OCI-LY1 (cell line): ENCODE measurements around the gene TRIM22.
A peak's percentile ranks its signal among the peaks of the same experiment; 100 is the strongest.
"Not testable (repeated sequence)": the region's sequence is repeated elsewhere in the genome, so short reads cannot be mapped to it uniquely, and the experiment has no call there.

Source experiments
- H2AFZ ChIP-seq: fragments of 200-600 bp; sonication (generic), shearing (Covaris generic); 2 replicates; pipeline ENCODE4 v1.6.0; 2014; ENCODE audit warnings: antibody characterized with exemption, mild to moderate bottlenecking, low read length
- H3F3A ChIP-seq: fragments of 200-600 bp; sonication (generic), shearing (Covaris generic); 2 replicates; pipeline ENCODE4 v1.6.0; 2014; ENCODE audit warnings: mild to moderate bottlenecking, antibody characterized with exemption, low read length, moderate library complexity; ENCODE audit not compliant: insufficient read depth
- H3K27ac ChIP-seq: fragments of 200-600 bp; sonication (generic); 2 replicates; pipeline ENCODE4 v1.5.1; 2014; ENCODE audit warnings: low read length, mixed run types, mild to moderate bottlenecking, low read depth; ENCODE audit not compliant: poor library complexity, severe bottlenecking
- H3K27me3 ChIP-seq: fragments of 200-600 bp; sonication (generic); 2 replicates; pipeline ENCODE4 v1.6.0; 2014; ENCODE audit warnings: antibody characterized with exemption, mild to moderate bottlenecking, low read length, moderate library complexity; ENCODE audit not compliant: insufficient read depth
- H3K36me3 ChIP-seq: fragments of 200-600 bp; sonication (generic); 2 replicates; pipeline ENCODE4 v1.6.1; 2014; ENCODE audit warnings: mild to moderate bottlenecking, antibody characterized with exemption, low read length, moderate library complexity, mixed read lengths; ENCODE audit not compliant: insufficient read depth
- H3K4me1 ChIP-seq: fragments of 200-600 bp; sonication (generic); 2 replicates; pipeline ENCODE4 v1.5.1; 2014; ENCODE audit warnings: mild to moderate bottlenecking, low read length, moderate library complexity; ENCODE audit not compliant: insufficient read depth, severe bottlenecking
- H3K4me2 ChIP-seq: fragments of 200-600 bp; sonication (generic), shearing (Covaris generic); 2 replicates; pipeline ENCODE4 v1.6.1; 2014; ENCODE audit warnings: low read length
- H3K4me3 ChIP-seq: fragments of 200-600 bp; sonication (generic); 2 replicates; pipeline ENCODE4 v1.5.1; 2014; ENCODE audit warnings: low read length, low read depth, mild to moderate bottlenecking, mixed read lengths; ENCODE audit not compliant: poor library complexity, severe bottlenecking
- H3K79me2 ChIP-seq: fragments of 200-600 bp; shearing (Covaris generic); 2 replicates; pipeline ENCODE4 v1.6.1; 2016; ENCODE audit warnings: mixed run types, low read length, mixed read lengths; ENCODE audit not compliant: insufficient read depth
- H3K9ac ChIP-seq: fragments of 200-600 bp; sonication (generic), shearing (Covaris generic); 2 replicates; pipeline ENCODE4 v1.6.1; 2014; ENCODE audit warnings: mild to moderate bottlenecking, low read length, mixed read lengths
- H3K9me2 ChIP-seq: fragments of 200-600 bp; sonication (generic), shearing (Covaris generic); 2 replicates; pipeline ENCODE4 v1.6.1; 2014; ENCODE audit warnings: low read depth, mild to moderate bottlenecking, low read length, mixed read lengths
- H3K9me3 ChIP-seq: fragments of 200-600 bp; shearing (Covaris generic); 2 replicates; pipeline ENCODE4 v1.6.1; 2014; ENCODE audit warnings: low read length, mixed read lengths
- H4K20me1 ChIP-seq: fragments of 200-600 bp; sonication (generic), shearing (Covaris generic); 2 replicates; pipeline ENCODE4 v1.6.0; 2016; ENCODE audit warnings: mild to moderate bottlenecking, low read length; ENCODE audit not compliant: insufficient read depth
- EZH2 ChIP-seq: fragments of 200-600 bp; sonication (generic), shearing (Covaris generic); IDR thresholded peaks from 2 replicates; pipeline ENCODE4 v1.8.0; 2017; ENCODE audit warnings: borderline replicate concordance, mixed run types, mild to moderate bottlenecking, antibody characterized with exemption, low read length, moderate library complexity, mixed read lengths
- TF ChIP-seq, protein P1 (sequence below): fragments of 200-600 bp; sonication (generic), shearing (Covaris generic); IDR thresholded peaks from 2 replicates; pipeline ENCODE4 v1.5.1; 2017; ENCODE audit warnings: mild to moderate bottlenecking, antibody characterized with exemption, low read length, moderate library complexity, mixed read lengths

The TRIM22 gene

DNA sequence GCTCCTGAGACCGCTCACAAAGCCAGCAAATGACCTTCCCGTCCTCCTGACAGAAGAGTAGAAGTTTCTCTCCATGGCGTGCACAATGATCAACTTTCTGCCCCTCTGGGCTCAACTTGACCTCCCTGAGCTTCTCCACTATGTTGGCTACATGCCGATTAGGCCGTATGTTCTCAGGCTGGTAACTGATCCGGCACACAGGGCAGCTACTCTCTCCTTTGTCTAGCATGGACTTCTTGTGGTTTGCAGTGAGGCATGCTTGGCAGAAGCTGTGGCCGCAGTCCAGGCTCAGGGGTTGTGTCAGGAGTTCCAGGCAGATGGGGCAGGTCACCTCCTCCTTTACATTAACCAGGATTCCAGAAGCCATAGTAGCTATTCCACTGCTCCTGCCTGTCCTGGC is 9.8 kb upstream of the TRIM22 start:
- H3K4me1 ChIP-seq: peaks cover 8% of the 10 kb centered on the region
- H3K79me2 ChIP-seq: no peaks in the 10 kb centered on the region
- H3F3A ChIP-seq: no peaks in the 10 kb centered on the region
- no peaks in the 10 kb centered on the region for H3K9me2 ChIP-seq
- no peak overlapping the region for H3K27ac ChIP-seq
- no peaks in the 10 kb centered on the region for H3K9me3 ChIP-seq
- H3K4me3 ChIP-seq: no peak overlapping the region
- no peaks in the 10 kb centered on the region for H4K20me1 ChIP-seq
- no peak overlapping the region for H3K9ac ChIP-seq
- H3K36me3 ChIP-seq: peaks cover 8% of the 10 kb centered on the region; the same call in 1 of the 2 replicates
- H3K27me3 ChIP-seq: no peaks in the 10 kb centered on the region
- H2AFZ ChIP-seq: no peak overlapping the region
- H3K4me2 ChIP-seq: no peak overlapping the region
- no peak for TF ChIP-seq EZH2
- TF ChIP-seq, protein P1, sequence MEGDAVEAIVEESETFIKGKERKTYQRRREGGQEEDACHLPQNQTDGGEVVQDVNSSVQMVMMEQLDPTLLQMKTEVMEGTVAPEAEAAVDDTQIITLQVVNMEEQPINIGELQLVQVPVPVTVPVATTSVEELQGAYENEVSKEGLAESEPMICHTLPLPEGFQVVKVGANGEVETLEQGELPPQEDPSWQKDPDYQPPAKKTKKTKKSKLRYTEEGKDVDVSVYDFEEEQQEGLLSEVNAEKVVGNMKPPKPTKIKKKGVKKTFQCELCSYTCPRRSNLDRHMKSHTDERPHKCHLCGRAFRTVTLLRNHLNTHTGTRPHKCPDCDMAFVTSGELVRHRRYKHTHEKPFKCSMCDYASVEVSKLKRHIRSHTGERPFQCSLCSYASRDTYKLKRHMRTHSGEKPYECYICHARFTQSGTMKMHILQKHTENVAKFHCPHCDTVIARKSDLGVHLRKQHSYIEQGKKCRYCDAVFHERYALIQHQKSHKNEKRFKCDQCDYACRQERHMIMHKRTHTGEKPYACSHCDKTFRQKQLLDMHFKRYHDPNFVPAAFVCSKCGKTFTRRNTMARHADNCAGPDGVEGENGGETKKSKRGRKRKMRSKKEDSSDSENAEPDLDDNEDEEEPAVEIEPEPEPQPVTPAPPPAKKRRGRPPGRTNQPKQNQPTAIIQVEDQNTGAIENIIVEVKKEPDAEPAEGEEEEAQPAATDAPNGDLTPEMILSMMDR: no peak

DNA sequence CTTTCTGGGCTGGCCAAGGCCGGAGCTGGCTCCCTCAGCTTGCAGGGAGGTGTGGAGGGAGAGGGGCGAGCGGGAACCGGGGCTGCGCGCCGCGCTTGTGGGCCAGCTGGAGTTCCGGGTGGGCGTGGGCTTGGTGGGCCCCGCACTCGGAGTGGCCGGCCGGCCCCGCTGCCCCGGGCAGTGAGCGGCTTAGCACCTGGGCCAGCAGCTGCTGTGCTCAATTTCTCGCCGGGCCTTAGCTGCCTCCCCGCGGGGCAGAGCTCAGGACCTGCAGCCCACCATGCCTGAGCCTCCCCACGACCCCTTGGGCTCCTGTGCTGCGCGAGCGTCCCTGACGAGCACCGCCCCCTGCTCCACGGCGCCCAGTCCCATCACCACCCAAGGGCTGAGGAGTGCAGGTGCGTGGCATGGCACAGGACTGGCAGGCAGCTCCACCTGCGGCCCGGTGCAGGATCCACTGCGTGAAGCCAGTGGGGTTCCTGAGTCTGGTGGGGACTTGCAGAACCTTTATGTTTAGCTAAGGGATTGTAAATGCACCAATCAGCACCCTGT is 6.6 kb upstream of the TRIM22 start:
- not testable (repeated sequence) for H3K4me2 ChIP-seq, H4K20me1 ChIP-seq, H2AFZ ChIP-seq, H3K9ac ChIP-seq, H3K36me3 ChIP-seq, H3K27me3 ChIP-seq, H3K27ac ChIP-seq, H3K9me3 ChIP-seq, H3K9me2 ChIP-seq, H3F3A ChIP-seq, H3K4me3 ChIP-seq, H3K79me2 ChIP-seq
- H3K4me1 ChIP-seq: peaks cover 12% of the 10 kb centered on the region

DNA sequence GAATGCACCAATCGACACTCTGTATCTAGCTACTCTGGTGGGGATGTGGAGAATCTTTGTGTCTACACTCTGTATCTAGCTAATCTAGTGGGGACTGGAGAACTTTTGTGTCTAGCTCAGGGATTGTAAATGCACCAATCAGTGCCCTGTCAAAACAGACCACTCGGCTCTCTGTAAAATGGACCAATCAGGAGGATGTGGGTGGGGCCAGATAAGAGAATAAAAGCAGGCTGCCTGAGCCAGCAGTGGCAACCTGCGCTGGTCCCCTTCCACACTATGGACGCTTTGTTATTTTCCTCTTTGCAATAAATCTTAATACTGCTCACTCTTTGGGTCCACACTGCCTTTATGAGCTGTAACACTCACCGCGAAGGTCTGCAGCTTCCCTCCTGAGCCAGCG is 6.0 kb upstream of the TRIM22 start:
- H3K4me3 ChIP-seq, H3K9me3 ChIP-seq, H3K9ac ChIP-seq, H2AFZ ChIP-seq, H3K27ac ChIP-seq, H4K20me1 ChIP-seq, H3K4me2 ChIP-seq, H3K27me3 ChIP-seq, H3K36me3 ChIP-seq, H3K79me2 ChIP-seq, H3K9me2 ChIP-seq, H3F3A ChIP-seq: not testable (repeated sequence)
- H3K4me1 ChIP-seq: peaks cover 12% of the 10 kb centered on the region

DNA sequence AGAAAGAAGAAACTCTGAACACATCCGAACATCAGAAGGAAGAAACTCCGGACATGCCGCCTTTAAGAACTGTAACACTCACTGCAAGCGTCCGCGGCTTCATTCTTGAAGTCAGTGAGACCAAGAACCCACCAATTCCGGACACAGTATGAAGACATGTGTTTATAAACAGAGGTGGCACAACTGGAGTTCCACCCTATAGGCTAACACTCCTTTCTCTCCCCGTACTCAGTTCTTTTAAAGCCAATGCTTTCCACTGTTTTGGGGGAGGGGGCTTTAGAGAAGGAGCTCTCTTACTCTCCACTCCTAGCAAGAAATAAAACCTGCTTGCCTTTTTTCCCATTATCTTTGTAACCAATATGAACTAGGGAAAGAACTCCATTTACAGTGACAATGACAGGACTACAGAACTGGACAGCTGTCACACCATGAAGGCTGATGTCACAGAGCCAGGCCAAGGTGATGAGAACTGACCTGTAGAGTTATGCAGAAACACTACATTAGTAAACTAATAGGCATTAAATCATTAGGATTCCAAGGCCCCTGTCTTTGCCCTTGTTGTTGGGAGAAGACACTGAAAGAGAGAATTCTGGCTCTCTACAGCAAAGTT is 5.4 kb upstream of the TRIM22 start:
- peak overlapping the region; percentile 63 for H3K4me2 ChIP-seq
- H3K9ac ChIP-seq: peak overlapping the region; percentile 55
- no peaks in the 10 kb centered on the region for H3K79me2 ChIP-seq
- peak overlapping the region; percentile 23 for H3K27ac ChIP-seq
- TF ChIP-seq, protein P1: no peak
- no peak for TF ChIP-seq EZH2
- peak overlapping the region; percentile 59 for H3K4me3 ChIP-seq
- H3K36me3 ChIP-seq: 0 out of 2 replicates have a peak, but pooled peaks cover under 1% of the 10 kb centered on the region
- H3K4me1 ChIP-seq: peaks cover 17% of the 10 kb centered on the region
- no peaks in the 10 kb centered on the region for H3K9me3 ChIP-seq
- no peaks in the 10 kb centered on the region for H3F3A ChIP-seq
- no peaks in the 10 kb centered on the region for H3K27me3 ChIP-seq
- no peaks in the 10 kb centered on the region for H3K9me2 ChIP-seq
- 0 out of 2 replicates have a peak overlapping the region, but pooled peaks have one; percentile 32 for H2AFZ ChIP-seq
- no peaks in the 10 kb centered on the region for H4K20me1 ChIP-seq
